Omental fat pad (tissue), 4 donors: ENCODE measurements around the gene MED29. TPM values are rescaled to one million over a fixed set of nuclear protein-coding genes. Genes with fewer than 3 reads are reported as not detected.
"Not testable (repeated sequence)": the region's sequence is repeated elsewhere in the genome, so short reads cannot be mapped to it uniquely, and the experiment has no call there.

Experiments used
- ATAC-seq: fragments of 150-250 bp; one replicate; pipeline ENCODE4 v1.9.1; 2016; ENCODE audit warnings: mild to moderate bottlenecking, moderate library complexity; ENCODE audit not compliant: low FRiP score
- DNase-seq: peaks from one replicate; pipeline ENCODE4 v3.0.0-alpha.2; 2019; ENCODE audit warnings: low spot score
- total RNA-seq, 4 donors: library from RNA; depleted of rRNA; stranded (reverse); fragments of >200 nt; gene quantifications; one replicate each; pipeline ENCODE4 v1.1.0, GENCODE V29; 2016
- TF ChIP-seq, protein P1 (sequence below), 3 donors: fragments of 450-650 bp; IDR thresholded peaks; one replicate each; pipeline ENCODE4 v1.5.1; 2016 to 2017; ENCODE audit warnings: antibody characterized with exemption in 3 of 3, mild to moderate bottlenecking in 3 of 3, moderate library complexity in 2 of 3

The MED29 gene
- total RNA-seq, 4 donors from 2014 or later, result 24.5 to 41.3 (median 32.5) TPM

DNA sequence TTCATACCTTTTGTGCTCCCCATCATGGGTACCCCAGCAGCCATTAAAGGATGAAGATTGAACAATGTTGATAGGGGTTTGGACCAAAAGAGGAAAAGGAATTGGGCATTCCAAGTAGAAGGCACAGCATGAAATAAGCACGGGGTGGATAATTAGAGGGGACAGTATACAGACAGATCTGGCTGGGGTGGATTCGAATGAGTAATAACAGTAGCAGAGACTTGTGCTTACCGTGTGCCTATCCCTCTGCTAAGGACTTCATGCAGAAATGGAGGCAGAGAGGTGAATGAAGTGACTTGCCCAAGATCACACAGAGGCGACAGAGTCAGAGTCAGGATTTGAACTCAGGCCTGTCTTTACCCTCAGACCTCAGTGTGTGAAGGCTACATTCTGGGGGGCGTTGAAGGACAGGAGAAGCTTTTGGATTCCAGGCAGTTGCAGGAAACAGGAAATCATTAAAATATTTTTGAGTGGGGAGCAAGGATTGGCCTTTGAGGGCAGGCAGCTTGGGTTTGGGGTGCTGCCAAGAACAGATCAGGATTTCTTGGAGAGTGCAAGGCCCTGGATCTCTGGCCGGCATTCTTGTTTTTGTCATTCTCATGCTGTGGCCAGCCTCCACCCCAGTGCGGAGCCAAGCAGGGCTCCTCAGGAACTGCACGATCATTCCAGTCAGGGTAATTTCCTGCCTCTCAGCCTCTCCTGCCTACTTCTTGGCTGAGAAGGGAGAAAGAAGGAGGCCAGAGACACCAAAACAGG is 19.0 kb upstream of the MED29 start:
- TF ChIP-seq, protein P1, sequence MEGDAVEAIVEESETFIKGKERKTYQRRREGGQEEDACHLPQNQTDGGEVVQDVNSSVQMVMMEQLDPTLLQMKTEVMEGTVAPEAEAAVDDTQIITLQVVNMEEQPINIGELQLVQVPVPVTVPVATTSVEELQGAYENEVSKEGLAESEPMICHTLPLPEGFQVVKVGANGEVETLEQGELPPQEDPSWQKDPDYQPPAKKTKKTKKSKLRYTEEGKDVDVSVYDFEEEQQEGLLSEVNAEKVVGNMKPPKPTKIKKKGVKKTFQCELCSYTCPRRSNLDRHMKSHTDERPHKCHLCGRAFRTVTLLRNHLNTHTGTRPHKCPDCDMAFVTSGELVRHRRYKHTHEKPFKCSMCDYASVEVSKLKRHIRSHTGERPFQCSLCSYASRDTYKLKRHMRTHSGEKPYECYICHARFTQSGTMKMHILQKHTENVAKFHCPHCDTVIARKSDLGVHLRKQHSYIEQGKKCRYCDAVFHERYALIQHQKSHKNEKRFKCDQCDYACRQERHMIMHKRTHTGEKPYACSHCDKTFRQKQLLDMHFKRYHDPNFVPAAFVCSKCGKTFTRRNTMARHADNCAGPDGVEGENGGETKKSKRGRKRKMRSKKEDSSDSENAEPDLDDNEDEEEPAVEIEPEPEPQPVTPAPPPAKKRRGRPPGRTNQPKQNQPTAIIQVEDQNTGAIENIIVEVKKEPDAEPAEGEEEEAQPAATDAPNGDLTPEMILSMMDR (IDR thresholded peaks at IDR 0.05), result no peak
- ATAC-seq (peak; percentile 85), DNase-seq (no peak)

DNA sequence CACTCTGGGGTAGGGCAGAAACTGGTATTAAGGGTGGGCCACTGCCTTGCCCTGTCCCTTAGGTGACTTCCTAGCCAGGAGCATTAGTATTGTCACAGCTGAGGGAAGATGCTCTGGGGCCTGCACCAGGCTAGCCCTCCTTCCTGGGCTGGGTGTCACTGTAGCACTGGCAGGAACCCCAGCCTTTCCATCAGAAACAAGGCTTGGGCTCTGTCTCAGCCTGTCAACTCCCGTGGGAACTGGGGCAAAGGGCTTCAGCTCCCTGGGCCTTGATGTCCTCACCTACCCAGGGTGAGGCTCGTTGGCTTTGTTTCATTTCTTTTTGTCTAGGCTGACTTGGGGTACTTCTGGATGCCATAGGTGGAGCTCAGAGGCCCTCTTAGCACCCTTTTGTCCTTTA is 18.2 kb upstream of the MED29 start:
- TF ChIP-seq, protein P1 (IDR thresholded peaks at IDR 0.05), result no peak
- no peak for DNase-seq
- ATAC-seq, result peak; percentile 8

DNA sequence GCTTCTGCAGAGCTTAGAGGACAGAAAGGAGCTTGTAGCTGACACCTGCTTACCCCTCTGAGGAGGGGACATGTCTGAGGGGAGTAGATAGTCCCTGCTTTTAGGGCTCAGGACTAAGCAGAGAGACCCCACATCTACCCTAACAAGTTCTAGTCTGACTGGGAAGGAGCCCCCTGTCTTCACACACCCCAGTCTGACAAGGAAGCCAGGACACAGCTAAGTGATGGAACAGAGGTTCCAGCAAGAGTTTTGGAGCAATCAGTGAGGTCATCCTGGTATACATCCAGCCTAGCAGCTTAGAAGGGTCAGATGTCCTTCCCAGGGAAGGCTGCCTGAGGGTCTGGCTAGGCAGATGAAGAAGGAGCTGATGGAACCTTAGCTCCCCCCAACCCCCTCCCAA is 15.2 kb upstream of the MED29 start:
- ATAC-seq, result no peak
- TF ChIP-seq, protein P1 (IDR thresholded peaks at IDR 0.05), result no peak
- no peak for DNase-seq

DNA sequence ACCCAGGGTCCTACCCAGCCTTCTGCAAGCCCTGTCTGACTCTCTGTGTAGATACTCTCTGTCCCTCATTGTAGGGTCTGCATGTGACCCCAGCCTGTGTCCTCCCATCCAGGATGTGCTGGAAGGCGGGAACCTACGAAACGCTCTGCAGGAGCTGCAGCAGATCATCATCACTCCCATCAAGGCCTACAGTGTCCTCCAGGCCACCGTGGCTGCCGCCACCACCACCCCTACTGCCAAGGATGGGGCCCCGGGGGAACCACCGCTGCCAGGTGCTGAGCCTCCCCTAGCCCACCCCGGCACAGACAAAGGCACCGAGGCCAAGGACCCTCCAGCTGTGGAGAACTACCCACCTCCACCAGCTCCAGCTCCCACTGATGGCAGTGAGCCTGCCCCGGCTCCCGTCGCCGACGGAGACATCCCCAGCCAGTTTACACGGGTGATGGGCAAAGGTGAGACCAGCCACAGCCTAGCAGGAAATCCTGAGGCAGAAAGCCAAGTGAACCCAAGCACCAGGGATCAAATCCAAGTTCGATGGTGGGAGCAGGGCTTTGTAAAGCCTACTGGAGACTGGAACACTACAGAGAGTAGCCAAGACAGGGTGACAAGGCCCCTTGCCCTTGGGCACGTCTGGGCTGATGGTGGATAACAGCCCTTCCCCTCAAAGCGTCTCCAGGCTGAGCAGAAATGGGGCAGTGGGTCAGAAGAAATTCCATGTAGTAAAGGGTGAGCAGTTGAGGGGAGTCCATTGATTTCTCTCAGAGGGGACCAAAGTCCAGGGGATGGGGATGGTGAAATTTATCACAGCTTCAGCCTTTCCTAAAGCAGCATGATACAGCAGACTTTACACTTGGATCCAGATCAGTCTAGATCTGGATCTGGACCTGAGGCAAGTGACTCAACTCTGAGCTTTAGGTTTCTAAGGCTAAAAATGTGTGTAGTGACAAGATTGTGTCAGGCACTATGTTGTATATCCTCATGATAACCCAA is 13.5 kb upstream of the MED29 start:
- DNase-seq (no peak), ATAC-seq (no peak)
- TF ChIP-seq, protein P1 (IDR thresholded peaks at IDR 0.05), result no peak

DNA sequence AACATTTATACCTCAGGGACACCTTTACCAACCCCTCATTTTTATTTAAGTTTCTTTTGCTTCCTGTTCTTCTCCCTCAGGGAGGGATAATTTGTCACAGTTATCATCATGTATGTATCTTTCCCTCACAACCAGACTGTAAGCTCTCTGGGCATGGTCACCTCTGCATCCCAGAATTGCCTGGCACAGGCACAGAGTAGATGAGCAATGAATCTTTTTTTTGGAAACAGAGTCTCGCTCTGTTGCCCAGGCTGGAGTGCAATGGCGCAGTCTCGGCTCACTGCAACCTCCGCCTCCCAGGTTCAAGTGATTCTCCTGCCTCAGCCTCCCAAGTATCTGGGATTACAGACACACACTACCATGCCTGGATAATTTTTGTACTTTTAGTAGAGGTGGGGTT is 11.8 kb upstream of the MED29 start:
- DNase-seq, ATAC-seq: not testable (repeated sequence)

DNA sequence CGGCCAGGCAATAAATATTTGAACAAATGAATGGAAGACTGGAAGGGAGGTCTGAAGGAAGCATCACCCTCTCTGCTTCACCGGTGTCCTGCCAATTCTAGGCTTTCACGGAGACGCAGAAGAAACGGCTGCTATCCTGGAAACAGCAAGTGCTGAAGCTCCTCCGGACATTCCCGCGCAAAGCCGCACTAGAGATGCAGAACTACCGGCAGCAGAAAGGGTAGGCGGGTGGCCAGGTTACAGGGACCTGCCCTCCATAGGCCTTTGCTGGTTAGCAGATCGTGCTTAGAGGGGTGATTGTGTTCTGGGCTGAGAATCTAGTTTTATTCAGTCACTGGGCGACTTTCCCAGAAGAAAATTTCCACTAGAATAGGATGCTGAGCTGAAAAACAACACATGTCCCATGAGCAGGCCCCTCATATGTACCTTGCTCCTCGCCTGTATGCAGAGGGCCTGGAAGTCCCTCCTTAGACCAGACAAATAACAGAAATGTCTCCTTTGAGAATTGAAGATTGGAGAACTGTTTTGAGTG is 11.2 kb upstream of the MED29 start:
- DNase-seq (no peak), ATAC-seq (no peak)
- TF ChIP-seq, protein P1 (IDR thresholded peaks at IDR 0.05), result no peak
